GM21381 (cell line): ENCODE results near the gene SYCP2L.
A peak's percentile ranks its signal among the peaks of the same experiment; 100 is the strongest.
"Not testable (repeated sequence)": the region's sequence is repeated elsewhere in the genome, so short reads cannot be mapped to it uniquely, and the experiment has no call there.

Experiments used
- ATAC-seq: cut with Tn5 transposase; IDR thresholded peaks from one replicate; pipeline ENCODE4 v1.9.1; 2021; ENCODE audit warnings: mild to moderate bottlenecking, moderate library complexity; ENCODE audit not compliant: unreplicated experiment

Gene SYCP2L

GRCh38 chr6:10886691-10887502 lies at the start of gene SYCP2L:
Gene SYCP2L, plus strand, starts transcription at chr6:10887052. Its CDS starts 75 bp downstream, at chr6:10887127.
- ATAC-seq, result peak; percentile 54

DNA sequence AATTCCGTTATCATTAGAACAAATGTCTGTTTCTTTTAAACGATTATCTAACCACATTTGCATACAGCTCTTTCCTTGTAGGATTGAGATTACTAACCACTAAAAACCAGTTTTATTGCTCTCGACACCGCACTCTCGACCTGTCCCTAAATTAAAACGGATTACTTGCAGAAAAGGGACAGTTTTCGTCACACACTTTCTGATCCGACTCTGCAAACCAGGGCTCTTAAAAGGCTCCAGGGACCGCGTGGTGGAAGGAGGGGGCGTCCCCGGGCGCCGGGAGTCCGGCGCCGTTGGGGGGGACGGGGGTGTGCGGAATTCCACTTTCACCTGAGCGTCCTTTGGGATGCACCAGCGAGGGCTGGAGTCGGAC lies 49.2 kb upstream of the SYCP2L start:
- no peak for ATAC-seq

GRCh38 chr6:10837995-10838793 lies 48.7 kb upstream of the SYCP2L start, which contains the start of gene MAK:
Gene MAK, minus strand, starts transcription at chr6:10838539. Its CDS starts 7,891 bp downstream, at chr6:10830648.
- ATAC-seq, result peak; percentile 77

- peak; percentile 67 for ATAC-seq
Observed at GRCh38 chr6:10838794-10839333, 48.0 kb upstream of the SYCP2L start.

DNA sequence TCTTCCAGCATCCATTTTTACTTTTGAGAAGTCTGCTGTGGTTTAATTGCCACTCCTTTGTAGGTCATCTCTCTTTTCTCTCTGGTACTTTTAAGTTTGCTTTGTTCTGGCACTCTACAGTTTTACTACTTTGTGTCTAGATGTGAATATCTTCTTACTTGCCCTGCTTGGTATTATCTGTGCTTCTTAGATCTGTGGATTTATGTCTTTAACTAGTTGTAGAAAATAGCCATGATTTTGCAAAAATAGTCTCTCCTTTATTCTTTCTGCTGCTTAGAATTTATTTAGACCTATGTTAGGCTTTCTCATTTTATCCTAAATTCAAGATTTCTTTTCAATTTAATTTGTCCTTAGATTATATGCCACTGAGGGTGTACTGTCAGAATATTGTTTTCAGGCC lies 43.3 kb upstream of the SYCP2L start:
- ATAC-seq, result no peak

DNA sequence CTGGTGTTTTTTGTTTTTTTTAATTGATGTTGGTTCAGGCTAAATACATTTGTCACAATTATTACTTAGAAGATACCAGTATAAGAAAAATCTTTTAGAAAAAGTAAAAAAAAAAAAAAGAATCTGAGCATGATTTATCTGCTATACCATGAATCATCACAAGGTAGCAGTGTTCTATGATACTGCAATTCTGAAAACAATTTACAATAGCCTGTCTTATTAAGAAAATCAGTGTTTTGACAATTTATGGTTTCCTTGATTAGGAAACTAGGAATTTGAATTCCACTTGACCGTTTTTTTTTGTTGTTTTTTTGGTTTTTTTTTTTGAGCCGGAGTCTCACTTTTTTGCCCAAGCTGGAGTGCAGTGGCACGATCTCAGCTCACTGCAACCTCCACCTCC lies 39.2 kb upstream of the SYCP2L start:
- ATAC-seq, result no peak

DNA sequence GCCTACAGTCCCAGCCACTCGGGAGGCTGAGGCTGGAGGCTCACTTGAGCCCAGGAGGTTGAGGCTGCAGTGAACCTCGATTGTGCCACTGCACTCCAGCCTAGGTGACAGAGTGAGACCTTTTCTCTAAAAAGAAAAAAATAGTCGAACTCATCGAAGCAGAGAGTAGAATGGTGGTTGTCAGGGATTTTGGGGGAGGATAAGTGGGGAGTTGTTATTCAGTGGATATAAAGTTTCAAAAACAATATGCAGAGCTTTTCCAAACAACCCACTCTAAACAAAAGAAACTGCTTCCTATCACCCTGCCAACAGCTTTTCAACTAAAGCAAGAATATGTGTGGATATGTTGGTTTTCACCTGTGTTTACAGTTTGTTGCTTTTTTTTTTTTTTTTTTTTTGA lies 37.0 kb upstream of the SYCP2L start:
- no peak for ATAC-seq

DNA sequence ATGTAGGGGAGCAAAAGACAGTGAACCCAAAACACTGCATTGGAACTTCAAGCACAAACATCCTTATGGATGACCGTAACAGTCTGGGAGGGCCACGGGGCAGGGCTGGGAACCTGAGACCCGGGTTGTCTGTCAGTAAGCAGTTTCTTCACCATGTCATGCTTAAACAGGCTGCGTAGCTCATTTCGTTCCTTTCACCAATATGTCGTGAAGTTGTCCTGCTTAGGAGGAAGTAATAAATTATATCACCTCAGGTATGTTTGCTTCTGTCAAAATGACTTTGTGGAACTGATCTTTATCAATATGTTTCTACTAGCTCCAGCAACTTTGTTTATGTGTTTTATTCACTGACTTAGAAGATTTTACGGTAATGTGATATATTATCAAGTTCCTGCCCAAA lies 36.1 kb upstream of the SYCP2L start:
- ATAC-seq, result no peak

DNA sequence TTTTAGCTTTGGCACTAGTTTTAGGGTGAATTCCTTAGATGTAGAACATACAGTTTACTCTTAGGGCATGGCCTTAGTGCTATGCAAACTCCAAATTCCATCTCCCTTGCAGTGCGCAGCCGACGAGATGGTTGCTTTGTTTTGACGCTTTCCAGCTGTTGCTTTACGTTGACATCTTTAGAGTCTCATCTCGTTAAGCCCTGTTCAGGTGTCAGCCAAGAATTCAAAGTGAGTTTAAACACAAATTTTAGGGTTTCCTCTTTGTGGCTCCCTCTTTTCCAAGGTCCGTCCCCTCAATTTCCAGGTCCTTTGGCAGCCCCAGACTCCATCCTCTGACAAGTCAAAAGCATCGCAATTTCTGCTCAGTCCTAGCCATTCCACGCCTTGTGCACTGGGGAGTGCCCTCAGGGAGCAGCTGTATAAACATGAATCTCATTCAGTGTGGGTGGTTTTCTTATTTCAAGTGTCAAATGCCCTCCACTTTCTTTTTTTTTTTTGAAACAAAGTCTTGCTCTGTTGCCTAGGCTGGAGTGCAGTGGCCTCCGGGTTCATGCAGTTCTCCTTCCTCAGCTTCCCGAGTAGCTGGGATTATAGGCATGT lies 34.4 kb upstream of the SYCP2L start:
- no peak for ATAC-seq

GRCh38 chr6:10853849-10854300 lies 33.0 kb upstream of the SYCP2L start:
- ATAC-seq, result not testable (repeated sequence)

GRCh38 chr6:10854922-10855632 lies 31.8 kb upstream of the SYCP2L start:
- ATAC-seq, result no peak

GRCh38 chr6:10857259-10857658 lies 29.6 kb upstream of the SYCP2L start:
- no peak for ATAC-seq

GRCh38 chr6:10861086-10861485 lies 25.8 kb upstream of the SYCP2L start:
- ATAC-seq, result no peak

GRCh38 chr6:10862361-10862760 lies 24.5 kb upstream of the SYCP2L start:
- no peak for ATAC-seq

GRCh38 chr6:10863031-10863430 lies 23.8 kb upstream of the SYCP2L start:
- ATAC-seq, result not testable (repeated sequence)

GRCh38 chr6:10866709-10867108 lies 20.1 kb upstream of the SYCP2L start:
- not testable (repeated sequence) for ATAC-seq

DNA sequence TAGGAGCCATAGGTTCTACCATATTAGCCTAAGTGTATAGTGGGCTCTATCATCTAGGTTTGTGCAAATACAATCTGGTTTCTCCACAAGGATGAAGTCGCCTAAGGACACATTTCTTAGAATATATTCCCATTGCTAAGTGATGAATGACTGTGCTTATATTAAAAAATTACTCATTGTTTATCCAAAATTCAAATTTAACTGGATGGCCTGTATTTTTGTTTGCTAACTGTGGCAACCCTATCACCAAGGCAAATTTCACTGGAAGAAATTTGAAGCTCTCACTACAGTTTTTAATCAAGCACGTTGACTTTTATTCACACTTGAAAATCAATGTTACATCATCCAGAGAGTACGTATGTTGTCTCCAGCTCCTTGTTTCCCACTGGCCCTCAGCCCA lies 18.9 kb upstream of the SYCP2L start:
- ATAC-seq, result no peak

DNA sequence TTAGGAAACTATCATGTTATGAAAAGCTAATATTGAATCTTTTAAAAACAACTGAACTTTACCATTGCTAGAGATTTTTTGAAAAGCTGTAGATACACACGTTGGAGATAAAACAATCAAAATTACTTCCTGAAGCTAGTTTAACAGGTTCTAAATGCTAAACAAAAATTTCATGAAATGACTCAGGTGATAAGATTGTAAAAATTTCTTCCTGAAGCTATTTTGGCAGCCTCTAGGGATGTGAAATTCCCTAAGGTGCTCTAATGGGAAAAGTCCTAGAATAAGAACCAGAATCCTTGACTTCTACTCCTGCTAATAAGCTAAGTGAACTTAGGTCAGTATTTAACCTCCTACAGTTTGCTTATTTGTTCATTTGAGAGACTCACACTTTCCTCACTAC lies 13.5 kb upstream of the SYCP2L start:
- no peak for ATAC-seq

- ATAC-seq, result no peak
Observed at GRCh38 chr6:10874207-10874606, 12.6 kb upstream of the SYCP2L start.

- no peak for ATAC-seq
Observed at GRCh38 chr6:10875026-10875425, 11.8 kb upstream of the SYCP2L start.

- no peak for ATAC-seq
Observed at GRCh38 chr6:10877012-10877411, 9.8 kb upstream of the SYCP2L start.
